ENCODE measurements around the gene CYFIP1. TPM values are rescaled to one million over a fixed set of nuclear protein-coding genes. Genes with fewer than 3 reads are reported as not detected.

Gene CYFIP1
- total and polyA plus RNA-seq, 7 experiments from 2014 or later: 0.40 to 37.8 (median 10.0) TPM

- H3K27ac ChIP-seq (ENCODE audit: low read depth, low read length): no peak overlapping the region
- peaks cover 0 to 1% (median 0%) of the 10 kb centered on the region in 7 donors for H3K4me1 Mint-ChIP-seq
- no peaks in the 10 kb centered on the region for H3K9me3 Mint-ChIP-seq
- no peaks in the 10 kb centered on the region for H3K27me3 ChIP-seq (ENCODE audit: control insufficient read depth in 2 of 2, insufficient read depth in 2 of 2, low read length in 2 of 2)
- intact Hi-C loops (cut with micrococcal nuclease): no loop called here
- H3K36me3 ChIP-seq (ENCODE audit: control insufficient read depth in 2 of 3, insufficient read depth in 3 of 3, low read length in 3 of 3): peaks cover 0 to 19% (median 18%) of the 10 kb centered on the region in 3 experiments
- ATAC-seq (no peak), DNase-seq (no peak)
- POLR2A ChIA-PET: no interaction called here
- H3K27ac Mint-ChIP-seq: no peak overlapping the region
- H3K9me3 ChIP-seq (ENCODE audit: control insufficient read depth in 2 of 3, low read length in 3 of 3): no peaks in the 10 kb centered on the region
- CTCF ChIA-PET: no interaction called here
- H3K4me1 ChIP-seq (ENCODE audit: control insufficient read depth in 2 of 2, insufficient read depth in 2 of 2, low read length in 2 of 2): no peaks in the 10 kb centered on the region
- no peaks in the 10 kb centered on the region for H3K27me3 Mint-ChIP-seq
- peaks cover 8 to 32% (median 12%) of the 10 kb centered on the region in 5 donors for H3K36me3 Mint-ChIP-seq
- H3K4me3 Mint-ChIP-seq: no peak overlapping the region
- H3K4me3 ChIP-seq (ENCODE audit: low read length): no peak overlapping the region
Measured at GRCh38 chr15:22827125-22827524, 153.0 kb downstream of the CYFIP1 start.

DNA sequence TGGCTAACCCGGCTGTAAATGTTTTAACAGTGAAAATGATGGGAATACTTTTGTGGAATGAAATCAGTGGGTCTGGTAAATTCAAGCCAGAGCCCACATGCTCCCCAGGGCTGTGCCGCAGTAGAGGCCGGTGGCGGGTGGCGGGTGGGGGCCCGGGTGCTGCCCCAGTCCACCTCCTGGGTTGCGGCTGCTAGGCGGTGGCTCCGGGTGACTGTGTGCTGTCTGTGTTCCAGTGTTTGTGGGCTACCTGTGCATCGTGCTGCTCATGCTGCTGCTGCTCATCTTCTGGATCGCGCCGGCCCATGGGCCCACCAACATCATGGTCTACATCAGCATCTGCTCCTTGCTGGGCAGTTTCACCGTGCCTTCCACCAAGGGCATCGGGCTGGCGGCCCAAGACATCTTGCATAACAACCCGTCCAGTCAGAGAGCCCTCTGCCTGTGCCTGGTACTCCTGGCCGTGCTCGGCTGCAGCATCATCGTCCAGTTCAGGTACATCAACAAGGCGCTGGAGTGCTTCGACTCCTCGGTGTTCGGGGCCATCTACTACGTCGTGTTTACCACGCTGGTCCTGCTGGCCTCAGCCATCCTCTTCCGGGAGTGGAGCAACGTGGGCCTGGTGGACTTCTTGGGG is 156.6 kb downstream of the CYFIP1 start:
- ChIA-PET POLR2A (no interaction called here), CTCF (no interaction called here)
- Histone ChIP-seq H3K36me3 (ENCODE audit: control insufficient read depth in 2 of 3, insufficient read depth in 3 of 3, low read length in 3 of 3) (peaks cover 0 to 38% (median 18%) of the 10 kb centered on the region in 3 experiments), H3K4me3 (ENCODE audit: low read length) (no peak overlapping the region), H3K9me3 (ENCODE audit: control insufficient read depth in 2 of 3, low read length in 3 of 3) (no peaks in the 10 kb centered on the region), H3K27ac (ENCODE audit: low read depth, low read length) (no peak overlapping the region), H3K27me3 (ENCODE audit: control insufficient read depth in 2 of 2, insufficient read depth in 2 of 2, low read length in 2 of 2) (no peaks in the 10 kb centered on the region), H3K4me1 (ENCODE audit: control insufficient read depth in 2 of 2, insufficient read depth in 2 of 2, low read length in 2 of 2) (no peaks in the 10 kb centered on the region)
- Mint-ChIP-seq H3K27ac (no peak overlapping the region), H3K27me3 (no peaks in the 10 kb centered on the region), H3K36me3 (peaks cover 8 to 52% (median 18%) of the 10 kb centered on the region in 5 donors), H3K9me3 (no peaks in the 10 kb centered on the region), H3K4me3 (no peak overlapping the region), H3K4me1 (peaks cover 0 to 4% (median 0%) of the 10 kb centered on the region in 7 donors)
- ATAC-seq (no peak), DNase-seq (no peak)
- intact Hi-C loops (cut with micrococcal nuclease): no loop called here

GRCh38 chr15:22819651-22820050 is 160.5 kb downstream of the CYFIP1 start:
- Mint-ChIP-seq H3K36me3 (peaks cover 5 to 45% (median 11%) of the 10 kb centered on the region in 5 donors), H3K4me3 (no peak overlapping the region), H3K27ac (no peak overlapping the region), H3K9me3 (no peaks in the 10 kb centered on the region), H3K27me3 (no peaks in the 10 kb centered on the region), H3K4me1 (peaks cover 0 to 4% (median 0%) of the 10 kb centered on the region in 7 donors)
- ChIA-PET CTCF (no interaction called here), POLR2A (no interaction called here)
- Histone ChIP-seq H3K27me3 (ENCODE audit: control insufficient read depth in 2 of 2, insufficient read depth in 2 of 2, low read length in 2 of 2) (no peaks in the 10 kb centered on the region), H3K27ac (ENCODE audit: low read depth, low read length) (no peak overlapping the region), H3K9me3 (ENCODE audit: control insufficient read depth in 2 of 3, low read length in 3 of 3) (no peaks in the 10 kb centered on the region), H3K4me1 (ENCODE audit: control insufficient read depth in 2 of 2, insufficient read depth in 2 of 2, low read length in 2 of 2) (no peaks in the 10 kb centered on the region), H3K36me3 (ENCODE audit: control insufficient read depth in 2 of 3, insufficient read depth in 3 of 3, low read length in 3 of 3) (peaks cover 0 to 30% (median 9%) of the 10 kb centered on the region in 3 experiments), H3K4me3 (ENCODE audit: low read length) (no peak overlapping the region)
- DNase-seq (no peak), ATAC-seq (no peak)
- intact Hi-C loops (cut with micrococcal nuclease): no loop called here

Other genes starting within 250 kb of the CYFIP1 start
- gene NIPA1, start 193.7 kb downstream of the CYFIP1 start, total RNA-seq: 10 to 100 TPM in 3 of 5 experiments, 1 to 10 TPM in 2; 6.0 to 14.5 (median 11.7) TPM
- gene NIPA1, start 193.7 kb downstream of the CYFIP1 start, polyA plus RNA-seq: 1 to 10 TPM; 2.6 to 2.8 TPM
- gene NIPA2, start 141.7 kb downstream of the CYFIP1 start, total RNA-seq: 10 to 100 TPM; 28.7 to 42.0 (median 35.4) TPM
- gene NIPA2, start 141.7 kb downstream of the CYFIP1 start, polyA plus RNA-seq: 10 to 100 TPM; 41.3 to 41.9 TPM
- gene TUBGCP5, start 59.2 kb upstream of the CYFIP1 start, total RNA-seq: 10 to 100 TPM; 15.7 to 28.6 (median 23.5) TPM
- gene TUBGCP5, start 59.2 kb upstream of the CYFIP1 start, polyA plus RNA-seq: 1 to 10 TPM; 5.7 to 8.1 TPM
- gene GOLGA6L1, start 156.5 kb upstream of the CYFIP1 start, total RNA-seq: not detected
- not detected for gene GOLGA6L1, start 156.5 kb upstream of the CYFIP1 start, polyA plus RNA-seq

All from naive thymus-derived CD4-positive, alpha-beta T cell (primary cell).